GM12873 (cell line): ENCODE results near the gene LIPE.
A peak's percentile ranks its signal among the peaks of the same experiment; 100 is the strongest.

Source experiments
- TF ChIP-seq, protein P1 (sequence below): IDR thresholded peaks from 2 replicates; pipeline ENCODE4 v1.5.1; 2012; ENCODE audit warnings: low read depth, mild to moderate bottlenecking, moderate library complexity, low read length, control low read depth; ENCODE audit not compliant: insufficient read depth; ENCODE audit errors: missing control alignments

LIPE gene

DNA sequence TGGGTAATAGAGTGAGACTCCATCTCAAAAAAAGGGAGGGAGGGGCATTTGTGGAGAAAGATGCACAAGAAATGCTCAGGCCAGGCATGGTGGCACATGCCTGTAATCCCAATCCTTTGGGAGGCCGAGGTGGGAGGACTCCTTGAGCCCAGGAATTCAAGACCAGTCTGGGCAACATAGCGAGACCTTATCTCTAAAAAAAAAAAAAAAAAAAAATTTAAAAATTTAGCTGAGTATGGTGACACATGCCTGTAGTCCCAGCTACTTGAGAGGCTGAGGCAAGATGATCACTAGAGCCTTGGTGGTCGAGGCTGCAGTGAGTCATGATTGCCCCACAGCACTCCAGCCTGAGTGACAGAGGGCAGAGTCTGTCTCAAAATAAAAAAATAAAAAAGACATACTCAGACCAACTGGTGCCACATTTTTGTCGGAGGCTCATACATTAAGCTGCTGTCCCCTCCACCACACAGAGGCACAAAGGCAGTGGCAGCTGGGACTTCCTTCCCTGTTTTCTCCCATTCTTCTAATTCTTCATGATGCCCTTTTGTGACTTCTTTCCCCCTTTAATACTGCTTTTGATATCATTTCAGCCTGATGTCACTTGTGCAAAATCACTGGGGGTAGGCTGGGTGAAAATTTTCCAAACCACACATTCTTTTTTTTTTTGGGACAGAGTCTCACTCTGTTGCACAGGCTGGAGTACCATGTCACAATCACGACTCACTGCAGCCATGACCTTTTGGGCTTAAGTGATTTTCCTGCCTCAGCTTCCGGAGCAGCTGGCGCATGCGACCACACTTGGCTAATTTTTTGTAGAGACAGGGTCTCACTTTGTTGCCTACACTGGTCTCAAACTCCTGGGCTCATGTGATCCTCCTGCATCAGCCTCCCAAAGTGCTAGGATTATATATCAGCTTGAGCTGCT is 42.4 kb upstream of the LIPE start:
- TF ChIP-seq, protein P1, sequence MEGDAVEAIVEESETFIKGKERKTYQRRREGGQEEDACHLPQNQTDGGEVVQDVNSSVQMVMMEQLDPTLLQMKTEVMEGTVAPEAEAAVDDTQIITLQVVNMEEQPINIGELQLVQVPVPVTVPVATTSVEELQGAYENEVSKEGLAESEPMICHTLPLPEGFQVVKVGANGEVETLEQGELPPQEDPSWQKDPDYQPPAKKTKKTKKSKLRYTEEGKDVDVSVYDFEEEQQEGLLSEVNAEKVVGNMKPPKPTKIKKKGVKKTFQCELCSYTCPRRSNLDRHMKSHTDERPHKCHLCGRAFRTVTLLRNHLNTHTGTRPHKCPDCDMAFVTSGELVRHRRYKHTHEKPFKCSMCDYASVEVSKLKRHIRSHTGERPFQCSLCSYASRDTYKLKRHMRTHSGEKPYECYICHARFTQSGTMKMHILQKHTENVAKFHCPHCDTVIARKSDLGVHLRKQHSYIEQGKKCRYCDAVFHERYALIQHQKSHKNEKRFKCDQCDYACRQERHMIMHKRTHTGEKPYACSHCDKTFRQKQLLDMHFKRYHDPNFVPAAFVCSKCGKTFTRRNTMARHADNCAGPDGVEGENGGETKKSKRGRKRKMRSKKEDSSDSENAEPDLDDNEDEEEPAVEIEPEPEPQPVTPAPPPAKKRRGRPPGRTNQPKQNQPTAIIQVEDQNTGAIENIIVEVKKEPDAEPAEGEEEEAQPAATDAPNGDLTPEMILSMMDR: no peak

- TF ChIP-seq, protein P1: no peak
Observed at GRCh38 chr19:42468273-42468796, 41.1 kb upstream of the LIPE start.

DNA sequence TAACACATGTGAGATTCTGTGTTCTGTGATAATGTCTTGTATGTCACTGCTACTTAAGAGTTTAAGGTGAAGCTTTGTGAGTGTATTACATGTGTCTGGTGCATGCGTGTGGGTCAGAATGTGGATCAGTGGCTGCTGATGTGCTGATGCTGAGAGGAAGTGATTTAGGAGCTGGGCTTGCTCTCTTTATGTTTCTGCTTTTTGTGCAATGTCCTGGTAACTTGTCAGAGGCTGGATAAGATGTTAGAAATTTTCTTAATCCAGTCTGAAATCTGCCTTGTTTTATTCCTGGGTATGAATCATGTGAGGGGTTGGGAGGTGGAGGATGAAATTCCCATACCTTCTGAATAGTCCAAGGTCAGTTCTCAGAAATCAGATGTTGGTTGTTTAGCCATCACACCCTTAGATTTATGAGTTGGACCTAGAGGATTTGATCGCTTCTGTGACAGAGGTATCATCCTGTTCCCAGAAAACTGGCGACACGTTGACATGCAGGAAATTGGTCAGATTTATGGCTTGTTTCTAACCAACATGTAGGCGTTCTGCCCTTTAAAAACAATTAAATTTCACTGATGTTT is 40.1 kb upstream of the LIPE start:
- TF ChIP-seq, protein P1: no peak

DNA sequence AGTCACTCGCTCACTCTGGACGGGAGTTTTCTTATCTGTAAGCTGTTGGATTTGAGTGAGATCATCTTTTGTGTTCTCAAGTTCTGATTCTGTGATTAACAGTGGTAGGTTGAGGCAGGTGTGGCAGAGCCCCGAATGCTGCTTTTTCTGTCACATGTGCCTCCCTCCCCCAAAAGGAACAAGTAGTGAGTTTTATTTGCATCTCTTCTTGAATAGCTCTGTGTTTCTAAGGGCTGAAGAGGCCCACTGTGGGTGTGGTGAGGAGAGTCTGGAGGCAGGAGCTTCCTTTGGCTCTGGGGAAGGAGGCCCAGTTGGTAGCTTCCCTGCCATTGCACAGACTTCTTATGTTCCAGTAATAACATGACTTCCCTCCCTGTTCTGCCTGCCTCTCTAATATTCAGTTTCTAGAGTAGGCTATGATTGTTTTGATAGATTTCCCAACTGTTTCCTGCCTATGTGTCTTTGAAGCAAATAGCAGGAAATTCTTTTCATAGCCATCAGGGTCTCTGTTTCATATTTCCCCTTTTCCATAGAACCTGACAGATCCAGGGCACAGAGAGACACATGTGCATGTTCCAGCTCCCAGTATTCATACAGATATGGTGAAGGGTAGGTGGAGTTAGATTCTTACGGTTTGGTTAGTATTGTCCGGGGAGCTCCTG is 39.5 kb upstream of the LIPE start:
- TF ChIP-seq, protein P1: no peak

DNA sequence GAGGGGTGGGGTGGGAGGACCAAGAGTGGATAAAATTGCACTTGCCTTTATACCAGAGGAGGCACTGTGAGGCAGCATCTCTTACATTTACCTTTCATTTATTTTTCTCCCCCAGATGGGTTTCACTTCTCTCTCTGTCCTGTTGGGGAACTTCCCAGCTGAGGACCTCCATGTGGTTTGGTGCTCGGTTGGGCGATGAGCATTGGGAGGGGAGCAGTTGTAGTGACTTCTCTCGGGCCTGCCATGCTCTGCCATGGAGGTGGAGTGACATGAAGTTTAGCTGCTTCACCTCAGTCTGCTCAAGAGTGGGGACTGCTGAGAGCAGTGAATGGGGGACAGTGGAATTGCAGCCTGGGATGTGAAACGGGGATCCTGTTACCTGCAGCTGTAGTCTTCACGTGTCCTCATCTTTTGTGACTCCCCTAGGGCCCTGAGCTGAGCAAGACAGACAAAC is 38.7 kb upstream of the LIPE start:
- TF ChIP-seq, protein P1: peak; percentile 51

- TF ChIP-seq, protein P1: no peak
Observed at GRCh38 chr19:42461700-42462324, 34.6 kb upstream of the LIPE start.
